Right lobe of liver (tissue), 6 donors: ENCODE data around the gene SLC13A4. TPM values are rescaled to one million over a fixed set of nuclear protein-coding genes. Genes with fewer than 3 reads are reported as not detected.

Experiments
- ATAC-seq, 4 donors: fragments of 200-7000 bp; cut with Tn5 transposase; one replicate each; pipeline ENCODE4 v1.9.1; 2020; ENCODE audit warnings: mild to moderate bottlenecking in 4 of 4, moderate library complexity in 4 of 4
- DNase-seq, 3 donors: peaks; one replicate each; pipeline ENCODE4 v3.0.0-alpha.2; 2020
- H3K27ac ChIP-seq, 3 donors: fragments of 200-600 bp; one replicate each; pipeline ENCODE4 v1.8.0; 2022
- H3K27me3 ChIP-seq, 2 donors: fragments of 200-600 bp; one replicate each; pipeline ENCODE4 v1.8.0; 2022
- H3K36me3 ChIP-seq, 4 donors: fragments of 200-600 bp; sonication (generic) in 1 of 4; one replicate each; pipeline versions ENCODE4 v1.5.1 to v1.8.0; 2017 to 2022; ENCODE audit warnings: control low read depth in 1 of 4
- H3K4me1 ChIP-seq, 4 donors: fragments of 200-600 bp; sonication (generic) in 1 of 4; one replicate each; pipeline versions ENCODE4 v1.5.1 to v1.8.0; 2017 to 2022; ENCODE audit warnings: control low read depth in 1 of 4
- H3K4me3 ChIP-seq, 3 donors: fragments of 200-600 bp; one replicate each; pipeline ENCODE4 v1.8.0; 2022
- H3K9me3 ChIP-seq, 4 donors: fragments of 200-600 bp; sonication (generic) in 1 of 4; one replicate each; pipeline versions ENCODE4 v1.5.1 to v1.8.0; 2017 to 2022; ENCODE audit warnings: control low read depth in 1 of 4
- CTCF ChIP-seq, 4 donors: fragments of 200-600 bp in 3 of 4; fragments of 450-650 bp in 1 of 4; IDR thresholded peaks; one replicate each; pipeline versions ENCODE4 v1.5.1 to v1.8.0; 2016 to 2022; ENCODE audit warnings: antibody characterized with exemption in 4 of 4, mild to moderate bottlenecking in 2 of 4
- POLR2A ChIP-seq: fragments of 450-650 bp; IDR thresholded peaks from one replicate; pipeline ENCODE4 v1.6.1; 2017; ENCODE audit warnings: antibody characterized with exemption, mild to moderate bottlenecking
- WGBS: methylation state at CpG from one replicate; pipeline ENCODE4 v1.1.6; 2018; ENCODE audit warnings: low coverage, low lambda C conversion rate; ENCODE audit not compliant: insufficient coverage; ENCODE audit errors: missing lambda C conversion rate; 5-methylcytosine and 5-hydroxymethylcytosine counted together
- intact Hi-C, 2 donors: fragments of 100-400 bp; cut with DNase I; formaldehyde crosslinking; loops; one replicate each; pipeline versions ENCODE4 v1.11.2 to v1.14.1; 2022
- total RNA-seq, 6 experiments: library from RNA; depleted of rRNA in 2 of 6; stranded (reverse); fragments of >200 nt in 2 of 6; fragmentation: NEBNext Ultra II Directional in 3 of 6; extraction: Animal tissue kit (Norgen Biotek cat#: 25700) in 3 of 6; gene quantifications; one replicate each; pipeline versions ENCODE4 v1.1.0 to v1.2.4, GENCODE V29; 2016 to 2023
- donor health status: DM: no; HTN: yes; CAD: no.
- donor health status: DM: no; HTN: no; CAD: no.
- donor health status: DM: no; HTN: no; CAD: no.
- donor health status: DM: no; HTN: yes; CAD: no.
- donor health status: DM: no; HTN: yes; CAD: no.

SLC13A4 gene
- total RNA-seq, 6 experiments from 2014 or later, result 0.09 to 0.25 (median 0.18) TPM; not detected in 2

GRCh38 chr7:135662373-135663114 lies 65.4 kb downstream of the SLC13A4 start, which contains the start of gene STMP1:
Gene STMP1, plus strand, starts transcription at chr7:135662514.
- Histone ChIP-seq H3K9me3 (no peaks in the 10 kb centered on the region), H3K4me3 (peak within 1 kb of the TSS; percentile 88 to 97 (median 97)), H3K36me3 (no peaks in the 10 kb centered on the region), H3K27ac (peak within 1 kb of the TSS; percentile 72 to 91 (median 84)), H3K4me1 (peaks cover 0 to 11% (median 0%) of the 10 kb centered on the region in 4 donors), H3K27me3 (no peaks in the 10 kb centered on the region)
- WGBS, result 1% methylated on average over 15 of the region's 60 CpGs
- peak; percentile 97 to 98 (median 97) for DNase-seq
- ATAC-seq, result peak; percentile 99 to 100 (median 100)
- TF ChIP-seq POLR2A (peak; percentile 95), CTCF (IDR thresholded peaks at IDR 0.05) (peak; percentile 63 to 78 (median 70))
- intact Hi-C loops, result no loop called here

GRCh38 chr7:135662123-135662372 lies 65.9 kb downstream of the SLC13A4 start:
- no peak for TF ChIP-seq CTCF (IDR thresholded peaks at IDR 0.05)
- TF ChIP-seq POLR2A, result no peak
- Histone ChIP-seq H3K36me3 (no peaks in the 10 kb centered on the region), H3K4me3 (peak overlapping the region; percentile 88 to 97 (median 97)), H3K27me3 (no peaks in the 10 kb centered on the region), H3K9me3 (no peaks in the 10 kb centered on the region), H3K27ac (peak overlapping the region; percentile 72 to 91 (median 84)), H3K4me1 (peaks cover 0 to 11% (median 0%) of the 10 kb centered on the region in 4 donors)
- no peak for ATAC-seq
- intact Hi-C loops, result no loop called here
- WGBS, result 5% methylated on average over 7 of the region's 17 CpGs
- peak in 1 of 3 donors; percentile 65 for DNase-seq

- no peak for DNase-seq
- no peaks in the 10 kb centered on the region for H3K9me3 ChIP-seq
- peaks cover 0 to 11% (median 0%) of the 10 kb centered on the region in 4 donors for H3K4me1 ChIP-seq
- TF ChIP-seq POLR2A, result no peak
- TF ChIP-seq CTCF (IDR thresholded peaks at IDR 0.05), result no peak
- intact Hi-C loops, result no loop called here
- peak; percentile 68 to 80 (median 74) for ATAC-seq
- H3K27me3 ChIP-seq, result no peaks in the 10 kb centered on the region
- no peaks in the 10 kb centered on the region for H3K36me3 ChIP-seq
- peak overlapping the region; percentile 88 to 97 (median 97) for H3K4me3 ChIP-seq
- 38% methylated on average over 7 of the region's 14 CpGs for WGBS
- peak overlapping the region; percentile 72 to 91 (median 84) for H3K27ac ChIP-seq
These were observed 66.5 kb downstream of the SLC13A4 start for GRCh38 chr7:135661311-135662122.

- ATAC-seq (no peak), DNase-seq (no peak)
- intact Hi-C loops, result no loop called here
- Histone ChIP-seq H3K36me3 (no peaks in the 10 kb centered on the region), H3K4me3 (no peak overlapping the region), H3K4me1 (peaks cover 0 to 11% (median 0%) of the 10 kb centered on the region in 4 donors), H3K9me3 (no peaks in the 10 kb centered on the region), H3K27me3 (no peaks in the 10 kb centered on the region), H3K27ac (no peak overlapping the region)
- TF ChIP-seq CTCF (IDR thresholded peaks at IDR 0.05), result no peak
- no peak for TF ChIP-seq POLR2A
- 71% methylated on average over 9 of the region's 9 CpGs for WGBS
These were observed 68.7 kb downstream of the SLC13A4 start for GRCh38 chr7:135659159-135659846.
